Muscle layer of duodenum (tissue), 2 donors: Measurements from ENCODE around the gene TMEM74B.

Experiments used
- H3K27ac ChIP-seq: one replicate; pipeline ENCODE4 v1.7.0; 2013; ENCODE audit warnings: mild to moderate bottlenecking, low read length
- H3K27me3 ChIP-seq: one replicate; pipeline ENCODE4 v1.7.0; 2013; ENCODE audit warnings: low read depth, mild to moderate bottlenecking, control low read depth, low read length
- H3K36me3 ChIP-seq, 2 donors: one replicate each; pipeline ENCODE4 v1.7.0; 2013; ENCODE audit warnings: low read length in 2 of 2, control low read depth in 1 of 2, mild to moderate bottlenecking in 1 of 2; ENCODE audit not compliant: insufficient read depth in 2 of 2, control insufficient read depth in 1 of 2
- H3K4me1 ChIP-seq, 2 donors: one replicate each; pipeline ENCODE4 v1.7.0; 2013; ENCODE audit warnings: low read length in 2 of 2, mild to moderate bottlenecking in 2 of 2, control low read depth in 1 of 2, moderate library complexity in 1 of 2; ENCODE audit not compliant: insufficient read depth in 2 of 2, control insufficient read depth in 1 of 2
- H3K4me3 ChIP-seq, 2 donors: one replicate each; pipeline ENCODE4 v1.7.0; 2013; ENCODE audit warnings: low read length in 2 of 2, low read depth in 1 of 2, mild to moderate bottlenecking in 1 of 2
- H3K9me3 ChIP-seq, 2 donors: one replicate each; pipeline ENCODE4 v1.7.0; 2013; ENCODE audit warnings: low read length in 2 of 2, control low read depth in 1 of 2, mild to moderate bottlenecking in 1 of 2; ENCODE audit not compliant: control insufficient read depth in 1 of 2
- donor health status: healthy.

The TMEM74B gene

GRCh38 chr20:1131354-1131753 lies 53.4 kb downstream of the TMEM74B start:
- H3K4me1 ChIP-seq: no peaks in the 10 kb centered on the region
- peaks cover 63 to 71% of the 10 kb centered on the region in 2 donors for H3K36me3 ChIP-seq
- H3K27me3 ChIP-seq: no peaks in the 10 kb centered on the region
- no peak overlapping the region for H3K4me3 ChIP-seq
- H3K9me3 ChIP-seq: no peaks in the 10 kb centered on the region
- no peak overlapping the region for H3K27ac ChIP-seq

- no peak overlapping the region for H3K4me3 ChIP-seq
- peaks cover 62 to 71% of the 10 kb centered on the region in 2 donors for H3K36me3 ChIP-seq
- no peak overlapping the region for H3K27ac ChIP-seq
- H3K4me1 ChIP-seq: no peaks in the 10 kb centered on the region
- no peaks in the 10 kb centered on the region for H3K9me3 ChIP-seq
- no peaks in the 10 kb centered on the region for H3K27me3 ChIP-seq
Observed at GRCh38 chr20:1130847-1131246, 53.9 kb downstream of the TMEM74B start.
